GM13977 (cell line): Measurements from ENCODE around the gene EPB41L4A.
"Not testable (repeated sequence)": the region's sequence is repeated elsewhere in the genome, so short reads cannot be mapped to it uniquely, and the experiment has no call there.

Experiments
- DNase-seq: peaks from one replicate; pipeline ENCODE4 v3.0.0; 2012; ENCODE audit warnings: low spot score
- in situ Hi-C: fragments of 300-500 bp; cut with MboI; formaldehyde crosslinking; loops from one replicate; pipeline ENCODE4 v1.12.0; 2022; ENCODE audit warnings: low sequenced_read_pairs, low pct_unique_long_range_greater_than_20kb, mixed read lengths, inconsistent platforms; ENCODE audit not compliant: unreplicated experiment
- TF ChIP-seq, protein P1 (sequence below): IDR thresholded peaks from 2 replicates; pipeline ENCODE4 v1.5.1; 2012; ENCODE audit warnings: mild to moderate bottlenecking, control low read depth; ENCODE audit not compliant: insufficient read depth; ENCODE audit errors: extremely low read depth, missing control alignments

EPB41L4A gene, protein sequence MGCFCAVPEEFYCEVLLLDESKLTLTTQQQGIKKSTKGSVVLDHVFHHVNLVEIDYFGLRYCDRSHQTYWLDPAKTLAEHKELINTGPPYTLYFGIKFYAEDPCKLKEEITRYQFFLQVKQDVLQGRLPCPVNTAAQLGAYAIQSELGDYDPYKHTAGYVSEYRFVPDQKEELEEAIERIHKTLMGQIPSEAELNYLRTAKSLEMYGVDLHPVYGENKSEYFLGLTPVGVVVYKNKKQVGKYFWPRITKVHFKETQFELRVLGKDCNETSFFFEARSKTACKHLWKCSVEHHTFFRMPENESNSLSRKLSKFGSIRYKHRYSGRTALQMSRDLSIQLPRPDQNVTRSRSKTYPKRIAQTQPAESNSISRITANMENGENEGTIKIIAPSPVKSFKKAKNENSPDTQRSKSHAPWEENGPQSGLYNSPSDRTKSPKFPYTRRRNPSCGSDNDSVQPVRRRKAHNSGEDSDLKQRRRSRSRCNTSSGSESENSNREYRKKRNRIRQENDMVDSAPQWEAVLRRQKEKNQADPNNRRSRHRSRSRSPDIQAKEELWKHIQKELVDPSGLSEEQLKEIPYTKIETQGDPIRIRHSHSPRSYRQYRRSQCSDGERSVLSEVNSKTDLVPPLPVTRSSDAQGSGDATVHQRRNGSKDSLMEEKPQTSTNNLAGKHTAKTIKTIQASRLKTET

GRCh38 chr5:112419164-112419985, at the start of gene EPB41L4A:
TSS of gene EPB41L4A (minus strand) at chr5:112419277. CDS start at chr5:112419039, 238 bp downstream.
- in situ Hi-C loops = loop anchor here (25.0 kb wide), 1 partner anchor 232 kb away; no protein-coding TSS in a partner anchor
- TF ChIP-seq, protein P1, sequence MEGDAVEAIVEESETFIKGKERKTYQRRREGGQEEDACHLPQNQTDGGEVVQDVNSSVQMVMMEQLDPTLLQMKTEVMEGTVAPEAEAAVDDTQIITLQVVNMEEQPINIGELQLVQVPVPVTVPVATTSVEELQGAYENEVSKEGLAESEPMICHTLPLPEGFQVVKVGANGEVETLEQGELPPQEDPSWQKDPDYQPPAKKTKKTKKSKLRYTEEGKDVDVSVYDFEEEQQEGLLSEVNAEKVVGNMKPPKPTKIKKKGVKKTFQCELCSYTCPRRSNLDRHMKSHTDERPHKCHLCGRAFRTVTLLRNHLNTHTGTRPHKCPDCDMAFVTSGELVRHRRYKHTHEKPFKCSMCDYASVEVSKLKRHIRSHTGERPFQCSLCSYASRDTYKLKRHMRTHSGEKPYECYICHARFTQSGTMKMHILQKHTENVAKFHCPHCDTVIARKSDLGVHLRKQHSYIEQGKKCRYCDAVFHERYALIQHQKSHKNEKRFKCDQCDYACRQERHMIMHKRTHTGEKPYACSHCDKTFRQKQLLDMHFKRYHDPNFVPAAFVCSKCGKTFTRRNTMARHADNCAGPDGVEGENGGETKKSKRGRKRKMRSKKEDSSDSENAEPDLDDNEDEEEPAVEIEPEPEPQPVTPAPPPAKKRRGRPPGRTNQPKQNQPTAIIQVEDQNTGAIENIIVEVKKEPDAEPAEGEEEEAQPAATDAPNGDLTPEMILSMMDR = no peak
- DNase-seq = peak; percentile 49

DNA sequence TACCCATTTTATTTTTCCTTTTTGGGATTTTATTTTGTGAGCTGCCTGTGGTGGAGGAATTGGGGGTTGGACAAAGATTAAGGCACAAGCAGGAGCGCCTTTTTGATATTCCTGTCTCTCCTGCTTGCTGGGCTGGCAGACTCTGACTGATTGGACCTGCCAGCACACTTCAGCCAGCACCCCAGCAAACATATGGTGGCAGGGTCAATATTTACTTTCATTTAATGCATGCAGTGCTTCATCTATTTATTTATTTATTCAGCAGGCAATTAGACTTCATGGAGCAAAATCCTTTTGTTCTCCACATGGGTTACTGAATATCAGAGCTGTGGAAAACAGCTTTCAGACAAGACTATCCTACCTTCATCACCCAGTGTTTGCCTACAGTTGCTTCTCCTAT, 48.4 kb upstream of the EPB41L4A start:
- in situ Hi-C loops = no loop called here
- no peak for DNase-seq
- TF ChIP-seq, protein P1 = no peak

DNA sequence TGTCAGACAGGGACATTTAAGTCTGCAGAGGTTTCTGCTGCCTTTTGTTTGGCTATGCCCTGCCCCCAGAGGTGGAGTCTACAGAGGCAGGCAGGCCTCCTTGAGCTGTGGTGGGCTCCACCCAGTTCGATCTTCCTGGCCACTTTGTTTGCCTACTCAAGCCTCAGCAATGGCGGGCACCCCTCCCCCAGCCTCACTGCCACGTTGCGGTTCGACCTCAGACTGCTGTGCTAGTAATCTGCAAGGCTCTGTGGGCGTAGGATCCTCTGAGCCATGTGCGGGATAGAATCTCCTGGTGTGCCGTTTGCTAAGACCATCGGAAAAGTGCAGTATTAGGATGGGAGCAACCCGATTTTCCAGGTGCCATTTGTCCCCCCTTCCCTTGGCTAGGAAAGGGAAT, 47.2 kb upstream of the EPB41L4A start:
- DNase-seq, in situ Hi-C loops: not testable (repeated sequence)

DNA sequence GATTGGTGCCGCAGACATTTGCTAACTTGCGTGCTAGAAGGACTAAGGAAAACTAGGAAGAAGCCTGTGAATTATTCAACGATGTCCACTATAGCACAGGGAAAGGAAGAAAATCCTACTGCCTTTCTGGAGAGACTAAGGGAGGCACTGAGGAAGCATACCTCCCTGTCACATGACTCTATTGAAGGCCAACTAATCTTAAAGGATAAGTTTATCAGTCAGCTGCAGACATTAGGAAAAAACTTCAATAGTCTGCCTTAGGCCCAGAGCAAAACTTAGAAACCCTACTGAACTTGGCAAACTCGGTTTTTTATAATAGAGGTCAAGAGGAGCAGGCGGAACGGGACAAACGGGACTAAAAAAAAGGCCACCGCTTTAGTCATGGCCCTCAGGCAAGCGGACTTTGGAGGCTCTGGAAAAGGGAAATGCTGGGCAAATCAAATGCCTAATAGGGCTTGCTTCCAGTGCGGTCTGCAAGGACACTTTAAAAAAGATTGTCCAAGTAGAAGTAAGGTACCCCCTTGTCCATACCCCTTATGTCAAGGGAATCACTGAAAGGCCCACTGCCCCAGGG, 28.2 kb upstream of the EPB41L4A start:
- DNase-seq, in situ Hi-C loops: not testable (repeated sequence)

DNA sequence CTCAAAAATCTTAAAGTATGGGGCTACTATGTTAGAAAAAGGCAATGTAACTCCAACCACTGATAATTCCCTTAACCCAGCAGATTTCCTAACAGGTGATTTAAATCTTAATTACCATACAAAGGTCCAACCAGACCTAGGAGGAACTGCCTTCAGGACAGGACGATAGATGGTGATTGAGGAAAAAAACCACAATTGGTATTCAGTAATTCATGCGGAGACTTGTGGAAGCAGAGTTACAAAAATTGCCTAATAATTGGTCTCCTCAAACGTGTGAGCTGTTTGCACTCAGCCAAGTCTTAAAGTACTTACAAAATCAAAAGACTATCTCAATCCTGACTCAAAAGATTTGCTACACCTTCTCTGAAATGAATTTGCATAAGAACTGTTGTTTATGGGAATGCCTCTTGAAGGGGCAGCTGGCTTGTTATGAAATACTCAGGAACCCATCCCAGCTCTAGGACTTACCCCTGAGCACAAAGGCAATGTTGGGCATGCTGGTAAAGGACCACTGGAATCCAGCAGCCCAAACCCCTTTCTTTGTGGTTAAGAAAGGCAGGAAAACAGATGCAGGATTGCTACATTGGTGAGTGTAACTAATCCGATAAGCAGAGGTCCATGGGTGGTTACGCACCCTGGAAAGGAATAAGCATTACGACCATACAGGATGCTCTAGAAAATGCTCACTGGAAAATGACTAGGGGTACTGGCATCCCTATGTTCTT, 26.7 kb upstream of the EPB41L4A start:
- TF ChIP-seq, protein P1 = no peak
- DNase-seq = no peak
- in situ Hi-C loops = no loop called here

- DNase-seq, in situ Hi-C loops: not testable (repeated sequence)
Measured at GRCh38 chr5:112443932-112444331, 24.9 kb upstream of the EPB41L4A start.

GRCh38 chr5:112440031-112440430, 21.0 kb upstream of the EPB41L4A start:
- in situ Hi-C loops = no loop called here
- DNase-seq = no peak
- TF ChIP-seq, protein P1 = no peak
